Liver (tissue), 3 donors: ENCODE results near the gene BTRC.

Experiments
- EGR1 ChIP-seq, 2 donors: IDR thresholded peaks; 2 replicates each; pipeline ENCODE4 v1.6.1; 2016 to 2018; ENCODE audit warnings: antibody characterized with exemption in 2 of 2, low read depth in 2 of 2
- GABPA ChIP-seq, 2 donors: IDR thresholded peaks in 1 of 2; conservative IDR thresholded peaks in 1 of 2; 2 replicates each; pipeline ENCODE4 v1.6.1; 2016; ENCODE audit warnings: antibody characterized with exemption in 2 of 2, mild to moderate bottlenecking in 1 of 2, moderate library complexity in 1 of 2
- HNF4A ChIP-seq, 2 donors: conservative IDR thresholded peaks; 2 replicates each; pipeline ENCODE4 v1.6.1; 2016; ENCODE audit warnings: antibody characterized with exemption in 2 of 2, mild to moderate bottlenecking in 2 of 2
- HNF4G ChIP-seq: IDR thresholded peaks from 2 replicates; pipeline ENCODE4 v1.6.1; 2016; ENCODE audit warnings: antibody characterized with exemption
- RAD21 ChIP-seq, 2 donors: IDR thresholded peaks; 2 replicates each; pipeline ENCODE4 v1.6.1; 2016; ENCODE audit warnings: antibody characterized with exemption in 2 of 2, mild to moderate bottlenecking in 2 of 2
- TAF1 ChIP-seq: conservative IDR thresholded peaks from 2 replicates; pipeline ENCODE4 v1.6.1; 2016; ENCODE audit warnings: antibody characterized with exemption, mild to moderate bottlenecking
- YY1 ChIP-seq: IDR thresholded peaks from 2 replicates; pipeline ENCODE4 v1.6.1; 2016; ENCODE audit warnings: antibody characterized with exemption, mild to moderate bottlenecking
- TF ChIP-seq, protein P1 (sequence below): fragments of 150-350 bp; IDR thresholded peaks from 2 replicates; pipeline ENCODE4 v1.5.1; 2017; ENCODE audit warnings: improper control_type of control experiment, low read depth, low read length; ENCODE audit not compliant: missing input control
- TF ChIP-seq, protein P2 (sequence below): IDR thresholded peaks from 2 replicates; pipeline ENCODE4 v1.6.1; 2016; ENCODE audit warnings: antibody characterized with exemption
- donor health status: healthy.
- donor health status: healthy.

GRCh38 chr10:101550965-101551364, 197.0 kb downstream of the BTRC start:
- no peak for TF ChIP-seq GABPA (IDR thresholded peaks at IDR 0.05 in 1 of 2, conservative IDR thresholded peaks at IDR 0.05 in 1 of 2)
- no peak for TF ChIP-seq HNF4A (conservative IDR thresholded peaks at IDR 0.05)
- TF ChIP-seq, protein P1, sequence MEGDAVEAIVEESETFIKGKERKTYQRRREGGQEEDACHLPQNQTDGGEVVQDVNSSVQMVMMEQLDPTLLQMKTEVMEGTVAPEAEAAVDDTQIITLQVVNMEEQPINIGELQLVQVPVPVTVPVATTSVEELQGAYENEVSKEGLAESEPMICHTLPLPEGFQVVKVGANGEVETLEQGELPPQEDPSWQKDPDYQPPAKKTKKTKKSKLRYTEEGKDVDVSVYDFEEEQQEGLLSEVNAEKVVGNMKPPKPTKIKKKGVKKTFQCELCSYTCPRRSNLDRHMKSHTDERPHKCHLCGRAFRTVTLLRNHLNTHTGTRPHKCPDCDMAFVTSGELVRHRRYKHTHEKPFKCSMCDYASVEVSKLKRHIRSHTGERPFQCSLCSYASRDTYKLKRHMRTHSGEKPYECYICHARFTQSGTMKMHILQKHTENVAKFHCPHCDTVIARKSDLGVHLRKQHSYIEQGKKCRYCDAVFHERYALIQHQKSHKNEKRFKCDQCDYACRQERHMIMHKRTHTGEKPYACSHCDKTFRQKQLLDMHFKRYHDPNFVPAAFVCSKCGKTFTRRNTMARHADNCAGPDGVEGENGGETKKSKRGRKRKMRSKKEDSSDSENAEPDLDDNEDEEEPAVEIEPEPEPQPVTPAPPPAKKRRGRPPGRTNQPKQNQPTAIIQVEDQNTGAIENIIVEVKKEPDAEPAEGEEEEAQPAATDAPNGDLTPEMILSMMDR = no peak
- TF ChIP-seq EGR1 (IDR thresholded peaks at IDR 0.05; ENCODE audit: low read depth in 2 of 2) = no peak
- no peak for TF ChIP-seq YY1
- no peak for TF ChIP-seq TAF1
- TF ChIP-seq HNF4G = no peak
- TF ChIP-seq, protein P2, sequence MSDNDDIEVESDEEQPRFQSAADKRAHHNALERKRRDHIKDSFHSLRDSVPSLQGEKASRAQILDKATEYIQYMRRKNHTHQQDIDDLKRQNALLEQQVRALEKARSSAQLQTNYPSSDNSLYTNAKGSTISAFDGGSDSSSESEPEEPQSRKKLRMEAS = no peak
- TF ChIP-seq RAD21 (IDR thresholded peaks at IDR 0.05) = no peak
